ENCODE data around the gene STOX2. TPM values are rescaled to one million over a fixed set of nuclear protein-coding genes. Genes with fewer than 3 reads are reported as not detected.

The STOX2 gene
- total RNA-seq, 1 donor: 1.5 TPM

DNA sequence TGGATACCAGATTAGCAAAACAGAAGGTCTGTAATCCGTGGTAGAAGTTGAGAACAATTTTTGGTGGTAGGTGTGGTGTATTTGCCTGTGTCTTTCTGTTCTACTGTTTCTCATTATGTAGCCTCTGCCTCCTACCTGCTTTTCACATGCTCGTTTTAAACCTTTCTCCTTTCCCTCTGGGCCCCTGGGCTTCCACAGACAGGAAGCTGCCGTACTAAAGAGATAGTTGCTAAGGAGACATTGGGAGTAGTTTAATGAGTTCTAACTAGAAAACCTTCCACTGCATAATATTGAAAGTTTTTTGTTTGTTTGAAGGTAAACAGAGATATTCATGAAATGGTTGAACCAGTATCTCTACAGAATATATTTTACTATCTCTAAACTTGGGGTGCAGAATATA lies 107.8 kb downstream of the STOX2 start:
- DNase-seq (ENCODE audit: low read depth): no peak
- no peak overlapping the region for H3K4me3 ChIP-seq (ENCODE audit: low read depth, low read length)
- TF ChIP-seq, protein P1, sequence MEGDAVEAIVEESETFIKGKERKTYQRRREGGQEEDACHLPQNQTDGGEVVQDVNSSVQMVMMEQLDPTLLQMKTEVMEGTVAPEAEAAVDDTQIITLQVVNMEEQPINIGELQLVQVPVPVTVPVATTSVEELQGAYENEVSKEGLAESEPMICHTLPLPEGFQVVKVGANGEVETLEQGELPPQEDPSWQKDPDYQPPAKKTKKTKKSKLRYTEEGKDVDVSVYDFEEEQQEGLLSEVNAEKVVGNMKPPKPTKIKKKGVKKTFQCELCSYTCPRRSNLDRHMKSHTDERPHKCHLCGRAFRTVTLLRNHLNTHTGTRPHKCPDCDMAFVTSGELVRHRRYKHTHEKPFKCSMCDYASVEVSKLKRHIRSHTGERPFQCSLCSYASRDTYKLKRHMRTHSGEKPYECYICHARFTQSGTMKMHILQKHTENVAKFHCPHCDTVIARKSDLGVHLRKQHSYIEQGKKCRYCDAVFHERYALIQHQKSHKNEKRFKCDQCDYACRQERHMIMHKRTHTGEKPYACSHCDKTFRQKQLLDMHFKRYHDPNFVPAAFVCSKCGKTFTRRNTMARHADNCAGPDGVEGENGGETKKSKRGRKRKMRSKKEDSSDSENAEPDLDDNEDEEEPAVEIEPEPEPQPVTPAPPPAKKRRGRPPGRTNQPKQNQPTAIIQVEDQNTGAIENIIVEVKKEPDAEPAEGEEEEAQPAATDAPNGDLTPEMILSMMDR (IDR thresholded peaks at IDR 0.05; ENCODE audit: insufficient read depth, low read length): no peak

DNA sequence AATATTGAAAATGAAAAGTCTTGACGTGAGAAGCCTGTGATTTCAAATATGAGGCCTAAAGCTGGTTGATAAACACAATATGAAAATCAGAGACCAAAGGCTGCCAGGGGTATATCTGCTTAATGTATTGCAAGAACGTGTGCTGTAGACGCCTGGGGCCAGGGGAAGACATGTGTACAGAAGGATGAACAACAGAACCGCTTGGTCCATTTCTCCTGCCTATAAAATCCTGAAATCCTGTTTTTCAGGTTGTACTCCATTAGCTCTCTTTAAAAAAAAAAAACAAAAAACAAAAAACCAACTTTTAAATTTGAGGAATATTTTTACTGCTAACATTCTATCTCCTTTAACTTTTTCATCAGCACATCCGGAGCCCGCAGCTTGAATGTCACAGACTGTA lies 109.2 kb downstream of the STOX2 start:
- H3K4me3 ChIP-seq (ENCODE audit: low read depth, low read length): no peak overlapping the region
- TF ChIP-seq, protein P1 (IDR thresholded peaks at IDR 0.05; ENCODE audit: insufficient read depth, low read length): no peak

DNA sequence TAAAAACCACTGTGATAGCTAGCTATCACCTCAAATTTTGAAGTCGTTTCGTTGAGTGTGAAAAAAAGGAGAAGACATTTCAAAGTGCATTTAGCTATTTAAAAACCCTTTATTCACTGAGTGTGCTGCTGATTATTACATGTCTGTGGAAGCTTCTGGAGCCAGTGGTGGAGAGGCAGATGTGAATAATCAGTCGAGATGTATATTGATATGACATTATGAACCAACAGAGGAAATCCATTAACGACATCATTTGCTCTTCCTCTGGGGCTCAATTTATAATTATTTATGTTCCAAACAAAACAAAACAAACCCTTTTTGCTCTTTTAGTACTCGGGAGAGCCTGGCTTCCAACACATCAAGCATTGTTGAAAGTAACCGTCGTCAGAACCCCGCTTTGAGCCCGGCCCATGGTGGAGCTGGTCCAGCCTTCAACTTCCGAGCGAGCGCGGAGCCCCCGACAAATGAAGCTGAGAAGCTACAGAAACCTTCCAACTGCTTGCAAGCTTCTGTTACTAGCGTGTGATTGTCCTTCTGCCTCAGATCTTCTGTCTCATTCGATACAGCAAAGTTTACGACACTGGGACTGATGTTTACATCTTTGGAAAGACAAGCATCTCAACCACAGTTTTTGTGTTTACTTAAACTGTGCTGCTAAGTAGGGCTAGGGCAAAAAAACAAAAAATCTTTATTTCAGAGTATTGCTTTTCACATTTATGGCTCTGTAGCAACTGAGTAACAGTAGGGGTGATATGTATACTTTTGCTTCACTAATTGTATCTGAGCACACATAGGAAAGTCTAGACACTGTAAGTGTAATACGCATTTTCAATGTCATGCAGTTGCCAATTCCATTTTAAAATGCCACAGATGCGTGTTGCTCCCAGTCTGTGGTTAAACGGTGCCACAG lies 111.9 kb downstream of the STOX2 start:
- H3K4me3 ChIP-seq (ENCODE audit: low read depth, low read length): no peak overlapping the region
- no peak for DNase-seq (ENCODE audit: low read depth)
- TF ChIP-seq, protein P1 (IDR thresholded peaks at IDR 0.05; ENCODE audit: insufficient read depth, low read length): no peak

More for the DNA sequence above, 109.2 kb downstream of the STOX2 start:
- DNase-seq (ENCODE audit: low read depth): no peak

DNA sequence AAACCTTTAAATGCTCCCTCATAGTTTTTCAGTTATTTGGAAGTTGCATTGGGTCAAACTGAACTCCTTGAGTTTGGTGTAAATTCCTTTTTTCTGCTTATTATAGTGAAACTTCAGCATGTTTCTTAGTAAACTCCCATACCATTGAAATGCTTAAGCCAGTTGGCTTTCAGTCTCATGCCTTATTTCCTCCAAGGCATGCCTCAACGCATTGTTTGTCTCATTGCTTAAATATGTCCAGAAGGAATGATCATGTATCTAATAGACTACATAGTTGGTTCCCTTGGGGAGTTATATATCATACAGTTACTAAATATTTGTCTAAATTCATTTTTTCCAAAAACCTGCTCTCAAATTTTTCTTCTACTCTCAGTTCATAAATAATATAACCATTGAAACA lies 114.0 kb downstream of the STOX2 start:
- peak; percentile 30 for DNase-seq (ENCODE audit: low read depth)
- TF ChIP-seq, protein P1 (IDR thresholded peaks at IDR 0.05; ENCODE audit: insufficient read depth, low read length): no peak
- no peak overlapping the region for H3K4me3 ChIP-seq (ENCODE audit: low read depth, low read length)

DNA sequence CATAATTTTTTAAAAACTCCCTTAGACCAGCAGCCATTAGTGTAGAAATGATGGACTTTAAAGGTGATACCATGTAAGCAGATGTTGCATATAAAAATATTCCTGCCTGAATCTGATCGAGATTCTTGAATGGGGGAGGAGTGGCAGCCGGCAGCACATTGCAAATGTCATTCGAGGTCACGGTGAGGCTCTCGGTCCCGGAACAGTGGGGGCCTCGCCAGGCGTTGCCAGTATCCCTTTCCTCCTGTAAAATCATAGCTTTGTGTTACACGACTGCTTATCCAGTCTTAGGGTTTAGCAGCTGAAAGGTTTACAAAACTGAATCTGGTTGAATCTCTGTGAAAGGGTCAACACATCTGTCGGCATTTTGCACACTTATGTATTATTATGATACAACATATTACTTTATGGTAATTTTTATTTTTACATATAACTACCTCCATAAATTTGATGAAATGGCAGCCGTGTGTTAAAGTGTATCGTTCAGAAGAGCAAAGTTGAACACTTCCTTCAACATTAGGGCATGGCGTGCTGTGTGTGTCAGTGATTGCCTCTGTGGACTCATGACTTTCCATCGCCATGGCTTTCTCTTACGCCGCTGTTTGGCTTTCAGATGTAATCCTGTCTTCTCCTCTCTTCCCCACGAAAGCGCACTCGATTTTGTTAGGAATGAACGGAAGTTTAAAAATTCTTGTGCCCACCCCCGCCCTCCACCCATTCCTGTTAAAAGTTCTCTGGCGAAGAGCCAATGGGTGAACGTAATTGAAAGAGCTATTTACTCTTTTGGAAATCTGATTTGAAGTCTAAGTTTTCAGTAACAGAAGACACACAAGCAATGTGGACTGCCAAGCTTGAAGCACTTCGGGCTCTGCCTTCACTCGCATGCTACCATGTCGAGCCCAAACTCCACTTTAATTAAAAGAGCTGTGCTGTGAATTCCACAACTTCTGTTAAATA lies 114.8 kb downstream of the STOX2 start:
- H3K4me3 ChIP-seq (ENCODE audit: low read depth, low read length): no peak overlapping the region
- no peak for DNase-seq (ENCODE audit: low read depth)
- TF ChIP-seq, protein P1 (IDR thresholded peaks at IDR 0.05; ENCODE audit: insufficient read depth, low read length): no peak

DNA sequence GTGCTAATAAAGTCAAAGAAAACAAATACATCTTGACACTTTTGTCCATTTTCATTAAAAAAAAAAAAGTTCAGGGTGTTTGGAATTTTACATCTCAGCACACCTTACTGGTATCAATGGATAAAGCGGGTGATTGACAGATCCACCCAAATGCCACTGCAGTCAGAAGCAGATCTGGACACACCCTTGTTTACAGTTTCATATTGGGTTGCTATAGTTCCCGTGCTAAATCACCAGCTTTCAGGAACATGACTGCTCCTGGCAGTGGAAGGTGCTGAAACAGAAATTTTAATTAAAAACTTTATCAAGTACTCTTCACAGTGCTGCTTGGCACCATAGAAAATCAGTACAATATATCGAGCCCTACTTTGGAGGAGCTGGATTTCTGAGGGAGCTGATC lies 116.3 kb downstream of the STOX2 start:
- no peak overlapping the region for H3K4me3 ChIP-seq (ENCODE audit: low read depth, low read length)
- TF ChIP-seq, protein P1 (IDR thresholded peaks at IDR 0.05; ENCODE audit: insufficient read depth, low read length): no peak
- no peak for DNase-seq (ENCODE audit: low read depth)
